ENCODE results near the gene UHRF1. TPM values are rescaled to one million over a fixed set of nuclear protein-coding genes. Genes with fewer than 3 reads are reported as not detected.
"Not testable (repeated sequence)": the region's sequence is repeated elsewhere in the genome, so short reads cannot be mapped to it uniquely, and the experiment has no call there.

The UHRF1 gene
- total RNA-seq, 1 experiment from 2014 or later: 56.8 TPM

DNA sequence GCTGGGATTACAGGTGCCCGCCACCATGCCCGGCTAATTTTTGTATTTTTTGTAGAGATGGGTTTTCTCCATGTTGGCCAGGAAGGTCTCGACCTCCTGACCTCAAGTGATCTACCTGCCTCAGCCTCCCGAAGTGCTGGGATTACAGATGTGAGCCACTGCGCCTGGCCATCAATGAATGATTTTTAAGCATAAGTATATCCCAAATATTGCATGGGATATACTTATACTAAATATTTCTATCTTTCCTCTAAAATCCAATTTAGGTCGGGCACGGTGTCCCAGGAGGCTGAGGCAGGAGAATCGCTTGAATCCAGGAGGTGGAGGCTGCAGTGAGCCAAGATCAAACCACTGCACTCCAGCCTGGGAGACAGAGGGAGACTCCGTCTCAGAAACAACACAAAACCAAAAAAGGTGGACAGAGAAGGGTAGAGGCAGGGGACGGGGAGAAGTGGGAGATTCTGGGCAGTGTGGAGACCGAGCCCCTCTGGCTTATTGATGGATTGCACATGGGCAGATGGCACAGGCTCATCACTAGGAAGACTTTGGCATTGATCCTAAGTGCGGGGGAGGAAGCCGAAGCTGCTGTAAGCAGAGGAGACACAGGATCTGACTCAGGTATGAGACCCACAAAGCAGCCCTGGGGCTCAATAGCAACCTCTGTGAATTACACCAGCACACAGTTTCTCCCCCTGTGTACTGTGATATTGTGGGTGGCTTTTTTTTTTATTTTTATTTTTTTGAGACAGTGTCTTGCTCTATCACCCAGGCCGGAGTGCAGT, 20.1 kb upstream of the UHRF1 start:
- Histone ChIP-seq H3K4me3 (no peak overlapping the region), H3K36me3 (no peaks in the 10 kb centered on the region), H3K9me3 (no peaks in the 10 kb centered on the region), H3K27me3 (no peaks in the 10 kb centered on the region)
- peak; percentile 60 for DNase-seq

DNA sequence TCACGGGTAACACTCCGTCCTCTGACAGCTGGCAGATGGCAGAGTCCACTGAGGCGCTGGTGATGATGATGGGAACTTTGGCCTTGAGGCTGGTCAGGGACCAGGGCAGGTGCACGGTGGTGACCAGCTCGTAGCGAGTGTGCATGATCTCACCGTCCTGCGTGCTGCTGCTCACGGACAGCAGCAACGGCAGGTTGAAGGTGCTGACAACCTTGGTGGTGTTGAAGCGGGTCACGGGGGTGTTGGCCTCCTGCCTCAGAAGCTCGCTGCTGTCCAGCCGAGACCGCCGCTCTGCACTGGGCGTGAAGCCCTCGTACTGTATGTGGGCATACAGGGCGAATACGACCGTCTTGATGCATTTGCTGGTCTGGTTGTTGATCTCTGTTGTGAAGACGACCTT, 18.2 kb upstream of the UHRF1 start:
- no peak overlapping the region for H3K4me3 ChIP-seq
- DNase-seq: no peak
- H3K27me3 ChIP-seq: no peaks in the 10 kb centered on the region
- H3K9me3 ChIP-seq: no peaks in the 10 kb centered on the region
- H3K36me3 ChIP-seq: no peaks in the 10 kb centered on the region

DNA sequence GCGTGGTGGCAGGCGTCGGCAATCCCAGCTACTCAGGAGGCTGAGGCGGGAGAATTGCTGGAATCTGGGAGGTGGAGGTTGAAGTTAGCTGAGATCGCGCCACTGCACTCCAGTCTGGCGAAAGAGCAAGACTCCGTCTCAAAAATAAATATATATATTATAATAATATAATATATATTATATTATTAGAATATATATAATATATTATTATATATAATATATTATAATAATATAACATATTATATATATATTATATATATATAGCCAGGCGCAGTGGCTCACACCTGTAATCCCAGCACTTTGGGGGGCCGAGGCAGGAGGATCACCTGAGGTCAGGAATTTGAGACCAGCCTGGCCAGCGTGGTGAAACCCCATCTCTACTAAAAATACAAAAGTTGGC, 16.3 kb upstream of the UHRF1 start:
- not testable (repeated sequence) for H3K36me3 ChIP-seq, H3K27me3 ChIP-seq, H3K9me3 ChIP-seq, DNase-seq, H3K4me3 ChIP-seq

DNA sequence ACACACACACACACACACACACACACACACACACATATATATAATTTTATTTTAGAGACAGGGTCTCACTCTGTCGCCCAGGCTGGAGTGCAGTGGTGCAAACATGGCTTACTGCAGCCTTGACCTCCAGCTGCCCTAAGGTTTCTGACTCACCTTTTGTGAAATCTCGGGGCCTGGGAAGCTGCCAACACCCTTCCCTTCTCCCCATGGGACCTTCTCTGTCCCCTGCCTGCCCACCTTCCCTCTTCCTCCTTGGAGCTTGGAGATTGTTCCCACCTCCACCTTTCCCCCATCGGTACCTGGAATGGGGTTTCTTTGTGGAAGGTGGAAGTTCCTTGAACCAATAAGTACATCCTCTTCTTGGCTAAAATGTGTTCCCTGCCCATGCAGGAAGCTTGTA, 12.9 kb upstream of the UHRF1 start:
- H3K9me3 ChIP-seq: no peaks in the 10 kb centered on the region
- H3K36me3 ChIP-seq: no peaks in the 10 kb centered on the region
- no peaks in the 10 kb centered on the region for H3K27me3 ChIP-seq
- H3K4me3 ChIP-seq: no peak overlapping the region
- peak; percentile 52 for DNase-seq

DNA sequence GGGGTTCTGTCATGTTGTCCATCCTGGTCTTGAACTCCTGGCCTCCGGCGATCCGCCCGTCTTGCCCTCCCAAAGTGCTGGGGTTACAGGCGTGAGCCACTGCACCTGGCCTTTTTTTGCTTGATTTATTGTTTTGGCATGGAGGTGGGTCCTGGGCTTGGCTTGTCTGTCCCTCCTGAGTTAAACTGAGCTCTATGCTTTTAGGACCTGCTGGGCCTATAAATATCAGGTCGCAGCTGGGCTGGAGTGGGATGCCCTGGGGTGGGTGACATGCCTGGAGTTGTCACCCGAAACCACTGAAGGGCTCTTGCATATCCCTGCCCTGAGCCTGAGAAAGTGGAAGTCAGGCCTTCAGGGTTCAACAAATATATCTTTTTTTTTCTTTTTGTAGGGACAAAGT, 12.2 kb upstream of the UHRF1 start:
- Histone ChIP-seq H3K36me3 (no peaks in the 10 kb centered on the region), H3K27me3 (no peaks in the 10 kb centered on the region), H3K4me3 (no peak overlapping the region), H3K9me3 (no peaks in the 10 kb centered on the region)
- no peak for DNase-seq

DNA sequence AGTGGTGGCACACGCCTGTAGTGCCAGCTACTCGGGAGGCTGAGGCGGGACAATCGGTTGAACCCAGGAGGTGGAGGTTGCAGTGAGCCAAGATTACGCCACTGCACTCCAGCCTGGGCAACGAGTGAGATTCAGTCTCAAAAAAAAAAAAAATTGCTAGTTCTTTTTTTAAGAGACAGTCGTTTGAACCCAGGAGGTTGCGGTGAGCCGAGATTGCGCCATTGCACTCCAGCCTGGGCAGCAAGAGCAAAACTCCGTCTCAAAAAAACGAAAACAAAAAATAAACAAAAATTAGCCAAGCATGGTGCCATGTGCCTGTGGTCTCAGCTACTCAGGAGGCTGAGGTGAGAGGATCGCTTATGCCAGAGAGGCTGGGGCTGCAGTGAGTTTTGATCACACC, 8.4 kb upstream of the UHRF1 start:
- not testable (repeated sequence) for H3K4me3 ChIP-seq, H3K36me3 ChIP-seq, H3K9me3 ChIP-seq, H3K27me3 ChIP-seq, DNase-seq

DNA sequence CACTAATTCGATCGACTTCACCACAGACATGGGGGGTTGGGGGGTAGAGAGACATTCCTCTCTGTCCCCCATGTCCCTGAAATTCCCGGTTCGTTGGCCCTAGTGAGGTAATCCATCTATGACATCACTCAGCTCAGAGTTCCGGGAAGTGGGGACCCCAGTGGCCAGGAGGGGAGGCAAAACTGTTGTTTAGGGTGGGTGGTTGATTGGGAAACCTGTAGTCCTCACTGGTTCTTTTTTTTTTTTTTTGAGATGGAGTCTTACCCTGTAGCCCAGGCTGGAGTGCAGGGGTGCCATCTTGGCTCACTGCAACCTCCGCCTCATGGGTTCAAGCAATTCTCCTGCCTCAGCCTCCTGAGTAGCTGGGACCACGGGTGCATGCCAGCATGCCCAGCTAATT, 6.5 kb upstream of the UHRF1 start, which contains the start of gene ARRDC5:
TSS of gene ARRDC5 (minus strand) at position 101 of the 400 bp plus-strand sequence. CDS start at position 30, 71 bp downstream.
- no peak within 1 kb of the TSS for H3K4me3 ChIP-seq
- DNase-seq: no peak
- no peaks in the 10 kb centered on the region for H3K27me3 ChIP-seq
- no peaks in the 10 kb centered on the region for H3K9me3 ChIP-seq
- H3K36me3 ChIP-seq: no peaks in the 10 kb centered on the region

DNA sequence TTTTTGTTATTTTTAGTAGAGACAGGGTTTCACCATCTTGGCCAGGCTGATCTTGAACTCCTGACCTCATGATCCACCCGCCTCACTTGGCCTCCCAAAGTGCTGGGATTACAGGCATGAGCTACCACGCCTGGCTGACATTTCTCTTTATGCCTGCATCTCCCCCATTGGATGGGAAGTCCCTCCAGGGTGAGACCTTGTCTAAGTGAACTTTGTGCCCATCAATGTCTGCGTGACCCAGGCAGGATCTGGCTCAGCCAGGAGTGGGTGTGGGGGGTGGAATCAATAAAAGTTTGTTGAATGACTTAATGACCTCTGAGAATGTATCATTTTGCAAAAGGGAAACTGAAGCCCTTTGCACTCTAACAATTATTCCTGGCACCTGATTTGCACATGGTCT, 4.8 kb upstream of the UHRF1 start:
- H3K27me3 ChIP-seq: no peaks in the 10 kb centered on the region
- no peak overlapping the region for H3K4me3 ChIP-seq
- no peak for DNase-seq

DNA sequence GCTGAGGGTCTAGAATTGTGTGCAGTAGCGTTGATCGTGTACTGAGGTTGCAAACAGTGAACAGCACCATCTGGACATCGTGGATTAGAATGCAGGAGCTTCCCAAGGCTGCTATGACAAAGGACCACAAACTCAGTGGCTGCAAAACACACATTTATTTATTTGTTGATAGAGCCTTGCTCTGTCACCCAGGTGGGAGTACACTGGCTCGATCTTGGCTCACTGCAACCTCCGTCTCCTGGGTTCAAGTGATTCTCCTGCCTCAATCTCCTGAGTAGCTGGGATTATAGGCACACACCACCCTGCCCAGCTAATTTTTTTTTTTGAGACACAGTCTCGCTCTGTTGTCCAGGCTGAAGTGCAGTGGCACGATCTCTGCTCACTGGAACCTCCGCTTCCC, 2.3 kb upstream of the UHRF1 start:
- Histone ChIP-seq H3K27me3 (no peaks in the 10 kb centered on the region), H3K36me3 (peaks cover 9% of the 10 kb centered on the region), H3K4me3 (no peak overlapping the region), H3K9me3 (no peaks in the 10 kb centered on the region)
- no peak for DNase-seq

More for the DNA sequence above, 4.8 kb upstream of the UHRF1 start:
- H3K36me3 ChIP-seq: no peaks in the 10 kb centered on the region
- no peaks in the 10 kb centered on the region for H3K9me3 ChIP-seq

DNA sequence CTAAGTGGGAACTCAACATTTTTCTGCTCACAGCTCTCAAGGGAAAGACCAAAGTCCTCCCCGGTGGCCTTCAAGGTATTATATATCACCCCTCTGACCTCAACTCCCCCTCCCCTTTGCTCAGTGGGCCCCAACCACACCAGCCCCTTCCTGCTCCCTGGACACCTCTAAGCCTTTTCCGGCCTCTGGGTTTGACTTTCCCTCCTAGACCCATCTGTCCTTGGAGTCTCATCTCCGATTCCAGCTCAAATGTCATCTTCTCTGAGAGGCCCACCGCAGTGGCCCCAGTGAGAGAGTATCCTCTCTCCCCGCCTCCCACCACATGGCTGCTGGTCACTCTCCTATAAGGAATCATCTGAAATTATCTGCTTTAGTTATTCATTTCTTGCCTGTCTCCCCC, 941 bp upstream of the UHRF1 start:
- no peak overlapping the region for H3K4me3 ChIP-seq
- no peak for DNase-seq
- H3K36me3 ChIP-seq: peaks cover 20% of the 10 kb centered on the region
- H3K9me3 ChIP-seq: no peaks in the 10 kb centered on the region
- no peaks in the 10 kb centered on the region for H3K27me3 ChIP-seq

DNA sequence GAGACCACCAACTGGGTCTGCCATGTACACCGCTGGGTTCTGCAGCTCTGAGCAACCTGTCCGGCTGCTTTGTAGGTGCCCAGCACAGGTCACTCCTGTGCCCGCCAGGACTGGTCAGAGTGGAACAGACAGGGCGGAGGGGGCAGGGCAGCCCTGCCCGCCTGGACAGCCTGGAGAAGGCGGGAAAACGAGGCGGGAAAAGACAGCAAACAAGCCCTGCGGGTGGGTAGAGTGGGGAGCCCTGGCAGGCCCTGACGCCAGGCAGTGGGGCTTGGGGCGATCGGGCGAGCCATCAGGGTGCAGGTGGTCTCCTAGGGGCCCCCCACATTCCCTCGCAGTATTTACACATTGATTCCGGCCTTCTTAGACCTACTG, 533 bp upstream of the UHRF1 start:
- DNase-seq: no peak
- Histone ChIP-seq H3K9me3 (no peaks in the 10 kb centered on the region), H3K27me3 (no peaks in the 10 kb centered on the region), H3K36me3 (peaks cover 22% of the 10 kb centered on the region), H3K4me3 (peak overlapping the region; percentile 62)

DNA sequence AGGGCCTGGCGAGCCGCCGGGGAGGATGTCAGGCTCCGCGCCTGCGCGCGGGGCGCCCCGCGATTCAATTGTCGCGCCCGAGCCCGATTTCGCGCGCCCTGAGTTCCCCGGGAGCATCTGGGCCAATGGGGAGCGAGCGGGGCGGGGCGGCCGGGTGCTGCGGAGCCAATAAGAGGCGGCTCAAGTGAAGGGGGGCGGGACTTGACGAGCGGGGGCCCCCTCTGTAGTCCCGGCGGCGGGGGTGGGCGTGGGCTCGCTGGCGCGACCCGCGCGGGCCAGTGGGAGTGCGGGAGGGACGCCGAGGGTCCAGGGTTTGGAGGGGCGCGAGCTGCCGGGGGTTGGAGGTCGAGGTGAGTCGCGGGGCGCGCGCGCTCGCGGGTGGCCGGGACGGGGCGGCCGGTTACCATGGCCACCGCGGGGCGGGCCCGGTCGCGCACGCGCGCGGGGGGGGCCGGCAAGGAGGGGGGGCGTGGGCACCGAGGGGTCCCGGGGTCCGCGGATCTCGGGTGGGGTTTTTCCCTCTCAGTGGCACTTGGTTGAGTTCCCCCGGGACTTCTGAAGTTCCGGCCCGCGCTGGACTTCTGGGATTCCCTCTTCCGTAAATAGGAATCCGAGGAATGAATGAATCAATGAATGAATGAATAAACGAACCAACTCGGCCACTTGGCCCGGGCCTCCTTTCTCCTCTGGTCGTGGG, 744 bp downstream of the UHRF1 start:
- peaks cover 26% of the 10 kb centered on the region for H3K36me3 ChIP-seq
- H3K4me3 ChIP-seq: peak overlapping the region; percentile 62
- DNase-seq: peak; percentile 90
- no peaks in the 10 kb centered on the region for H3K27me3 ChIP-seq
- H3K9me3 ChIP-seq: no peaks in the 10 kb centered on the region

DNA sequence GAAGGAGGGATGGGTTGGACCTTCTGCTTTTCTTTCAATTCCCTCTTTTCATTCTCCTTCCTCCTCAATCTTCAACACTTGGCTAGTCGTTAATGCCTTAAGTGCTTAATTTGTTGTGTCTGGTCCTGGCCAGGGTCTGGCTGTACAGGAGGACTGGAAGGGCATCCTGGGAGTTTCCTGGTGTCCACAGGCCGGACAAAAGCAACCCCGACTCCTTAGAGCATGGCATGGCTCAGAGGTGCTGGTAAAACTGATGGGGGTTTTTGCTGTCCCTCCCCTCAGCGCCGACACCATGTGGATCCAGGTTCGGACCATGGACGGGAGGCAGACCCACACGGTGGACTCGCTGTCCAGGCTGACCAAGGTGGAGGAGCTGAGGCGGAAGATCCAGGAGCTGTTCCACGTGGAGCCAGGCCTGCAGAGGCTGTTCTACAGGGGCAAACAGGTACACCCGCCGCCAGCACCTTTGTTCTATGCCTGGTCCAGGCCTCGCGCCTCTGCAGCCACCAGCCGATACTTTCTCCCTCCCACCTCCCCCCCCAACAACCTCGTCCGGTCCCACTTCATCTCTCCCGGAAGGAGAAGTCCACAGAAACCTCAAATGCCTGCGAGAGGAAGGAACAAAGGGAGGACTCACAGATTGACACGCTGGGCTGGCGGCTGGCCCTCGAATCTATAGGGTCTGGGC, 1.4 kb downstream of the UHRF1 start:
- DNase-seq: peak; percentile 49
- H3K4me3 ChIP-seq: peak overlapping the region; percentile 62
- H3K9me3 ChIP-seq: no peaks in the 10 kb centered on the region
- H3K27me3 ChIP-seq: no peaks in the 10 kb centered on the region
- peaks cover 31% of the 10 kb centered on the region for H3K36me3 ChIP-seq

DNA sequence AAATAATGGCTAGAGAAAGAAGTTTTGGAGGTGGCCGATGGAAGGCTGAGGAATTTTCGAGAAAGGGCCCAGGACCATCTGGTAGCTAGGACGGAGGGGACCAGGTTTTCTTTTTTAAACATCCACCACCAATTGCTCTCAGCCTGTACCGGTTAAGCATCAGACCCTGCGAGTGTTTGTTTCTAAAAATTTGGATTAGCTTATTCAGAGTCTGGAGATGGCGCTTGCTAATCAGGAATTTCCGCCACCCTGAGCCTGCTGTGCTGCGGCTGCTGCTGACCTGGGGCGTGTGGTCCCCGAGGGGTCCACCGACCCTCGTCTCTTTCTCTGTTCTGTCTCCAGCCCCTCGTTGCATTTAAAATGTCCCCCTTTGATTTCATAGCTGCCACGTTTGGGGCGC, 2.0 kb downstream of the UHRF1 start:
- peaks cover 34% of the 10 kb centered on the region for H3K36me3 ChIP-seq
- DNase-seq: no peak
- H3K9me3 ChIP-seq: no peaks in the 10 kb centered on the region
- H3K4me3 ChIP-seq: peak overlapping the region; percentile 62
- no peaks in the 10 kb centered on the region for H3K27me3 ChIP-seq

DNA sequence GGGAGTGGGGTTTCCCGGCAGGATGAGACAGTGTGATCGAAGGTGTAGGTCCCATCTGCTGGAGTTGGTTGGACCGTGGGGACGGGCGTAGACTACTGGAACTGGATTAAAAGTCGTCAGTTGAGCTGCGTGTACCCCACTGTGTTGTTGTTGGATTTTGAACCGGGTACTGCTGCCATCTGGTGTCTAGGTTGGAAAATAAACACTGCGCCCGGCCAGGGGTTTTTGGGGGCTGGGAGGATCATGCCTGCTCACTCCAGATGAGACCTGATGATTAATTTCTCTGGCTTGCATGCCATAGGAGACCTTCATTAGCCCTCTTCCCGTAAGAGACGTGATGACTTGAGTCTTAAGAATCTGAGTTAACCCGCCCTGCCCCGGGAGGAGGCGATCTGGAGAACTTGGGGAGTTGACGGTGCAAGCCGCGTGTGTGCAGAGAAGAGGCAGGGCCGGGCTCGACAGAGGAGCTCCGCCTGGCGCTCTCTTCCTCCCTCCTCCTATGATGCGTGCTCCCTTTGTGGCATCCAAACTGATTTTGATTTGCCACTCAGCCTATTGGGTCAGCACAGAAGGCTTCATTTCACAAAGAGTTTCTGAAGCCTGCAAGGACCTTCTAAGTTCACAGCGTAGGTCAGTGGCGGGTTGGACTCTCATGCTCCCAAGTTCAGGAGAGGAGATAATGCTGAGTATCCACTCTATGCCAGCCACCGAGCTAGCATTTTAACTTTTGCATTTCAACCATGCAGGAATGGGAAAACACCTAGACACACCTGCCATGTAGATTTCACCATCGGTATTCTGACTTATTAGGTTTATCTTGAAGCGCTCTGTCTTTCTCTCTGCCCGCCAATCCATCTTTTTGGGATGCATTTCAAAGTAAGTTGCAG, 2.7 kb downstream of the UHRF1 start:
- DNase-seq: peak; percentile 96

DNA sequence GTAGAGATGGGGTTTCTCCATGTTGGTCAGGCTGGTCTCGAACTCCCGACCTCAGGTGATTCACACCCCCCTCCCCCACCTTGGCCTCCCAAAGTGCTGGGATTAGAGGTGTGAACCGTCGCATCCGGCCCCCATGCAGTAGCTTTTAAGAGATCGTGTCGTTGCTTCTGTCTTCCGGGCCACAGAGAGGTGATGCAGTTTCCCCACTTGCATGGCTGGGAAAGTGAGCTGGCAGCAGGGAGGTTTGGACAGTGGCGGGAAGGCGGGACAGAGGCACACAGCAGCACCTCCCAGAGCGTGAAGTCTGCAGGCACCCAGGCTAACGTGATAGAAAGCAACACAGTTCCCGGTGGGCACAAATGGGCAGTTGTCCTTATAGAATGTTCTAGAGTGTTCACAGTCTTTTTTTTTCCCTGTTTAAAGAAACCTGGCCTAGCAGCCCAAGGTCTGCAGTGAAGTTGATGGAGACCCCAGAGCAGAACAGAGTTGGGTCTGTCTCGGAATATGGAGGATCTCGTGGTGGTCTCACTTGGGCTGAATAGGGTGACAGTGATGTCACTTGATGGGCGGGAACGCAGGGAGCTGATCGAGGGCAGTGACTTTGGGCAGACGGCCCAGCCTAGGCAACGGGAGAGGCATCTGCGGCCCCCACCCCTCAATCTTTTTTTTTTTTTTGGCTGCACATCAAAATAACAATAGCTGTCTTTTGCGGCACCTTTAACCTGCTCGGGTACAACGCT, 4.9 kb downstream of the UHRF1 start:
- Histone ChIP-seq H3K4me3 (no peak overlapping the region), H3K9me3 (no peaks in the 10 kb centered on the region), H3K27me3 (no peaks in the 10 kb centered on the region), H3K36me3 (peaks cover 39% of the 10 kb centered on the region)
- no peak for DNase-seq

More for the DNA sequence above, 2.7 kb downstream of the UHRF1 start:
- Histone ChIP-seq H3K4me3 (peak overlapping the region; percentile 62), H3K36me3 (peaks cover 39% of the 10 kb centered on the region), H3K27me3 (no peaks in the 10 kb centered on the region), H3K9me3 (no peaks in the 10 kb centered on the region)
